HG03442 (cell line): ENCODE measurements around the gene DAAM1.

ENCODE experiments used
- ATAC-seq: cut with Tn5 transposase; IDR thresholded peaks from one replicate; pipeline ENCODE4 v1.9.1; 2021; ENCODE audit warnings: mild to moderate bottlenecking, moderate library complexity; ENCODE audit not compliant: unreplicated experiment

DAAM1 gene

DNA sequence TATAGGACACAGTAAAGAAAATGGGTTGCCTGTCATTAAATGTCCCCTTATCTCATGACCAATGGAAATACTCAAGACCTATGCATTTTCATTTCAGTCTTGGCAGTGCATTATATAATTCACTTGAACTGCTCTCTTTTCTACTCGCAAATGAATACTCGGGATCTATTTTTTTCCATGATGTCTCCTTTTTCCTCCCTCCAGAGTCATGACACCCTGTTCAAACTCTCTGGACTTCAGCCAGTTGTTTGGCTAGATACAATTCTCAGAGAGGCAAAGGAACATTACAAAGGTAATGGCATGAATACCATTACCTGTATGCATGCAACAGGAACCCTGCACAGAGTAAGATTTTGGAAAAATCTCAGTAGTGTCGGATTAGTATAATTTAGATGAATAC, 145.8 kb downstream of the DAAM1 start:
- no peak for ATAC-seq

DNA sequence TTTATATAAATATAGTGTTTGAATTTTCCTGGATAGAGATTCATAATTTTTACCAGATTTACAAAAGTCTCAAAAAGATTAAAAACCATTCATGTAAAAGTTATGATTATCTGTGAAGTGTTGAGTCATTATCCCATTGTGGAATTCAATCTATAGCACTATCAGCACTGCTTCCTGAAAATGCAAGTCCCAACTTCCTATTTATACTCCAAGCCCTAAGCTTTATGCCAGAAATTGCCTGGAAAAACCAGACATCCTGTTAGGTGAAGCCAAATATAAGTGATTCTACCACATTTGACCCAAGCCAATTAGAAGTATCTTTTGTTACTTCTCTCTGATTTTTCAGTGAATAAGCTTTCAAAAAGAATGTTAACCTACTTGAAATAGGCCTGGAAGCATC, 147.6 kb downstream of the DAAM1 start:
- ATAC-seq: no peak

DNA sequence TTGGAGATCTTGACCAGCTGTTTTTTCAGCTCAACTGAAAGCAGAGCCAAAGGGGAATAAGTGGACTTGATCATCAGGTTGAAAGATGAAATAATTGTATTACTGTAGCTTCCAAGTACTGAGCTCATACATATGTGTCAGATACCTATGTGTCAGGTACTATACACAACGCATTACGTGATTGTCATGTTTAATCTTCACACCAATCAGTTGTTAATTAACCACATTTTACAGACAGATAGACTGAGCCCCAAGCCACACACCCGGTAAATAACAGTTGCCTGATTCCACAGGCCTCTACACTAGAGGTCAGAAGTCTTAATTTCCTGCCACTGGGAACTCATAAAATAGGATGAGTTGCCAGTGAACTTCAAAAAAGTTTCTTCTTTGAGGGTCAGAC, 148.2 kb downstream of the DAAM1 start:
- ATAC-seq: no peak

DNA sequence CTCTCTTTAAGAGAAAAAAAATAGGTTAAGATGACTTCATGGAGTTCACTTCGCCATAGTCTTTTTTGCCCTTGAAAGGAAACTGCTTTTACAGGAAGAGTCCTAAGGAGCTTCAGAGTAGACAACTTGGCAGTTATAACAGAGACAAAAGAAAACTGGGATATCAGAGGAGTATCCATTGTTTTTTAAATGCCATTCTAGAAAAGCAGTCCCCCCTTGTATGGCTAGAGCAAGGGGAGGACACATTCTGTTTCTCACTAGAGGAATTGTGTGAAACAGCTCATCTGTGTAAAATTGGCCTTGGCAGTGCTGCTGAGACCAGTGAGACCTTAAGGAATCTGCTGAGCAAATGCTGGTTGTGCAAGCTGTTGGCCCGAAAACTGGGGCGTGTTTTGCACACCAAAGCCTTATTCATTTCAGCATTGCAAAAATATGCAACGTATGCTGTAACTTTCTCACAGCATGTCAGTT, 148.7 kb downstream of the DAAM1 start:
- ATAC-seq: no peak

DNA sequence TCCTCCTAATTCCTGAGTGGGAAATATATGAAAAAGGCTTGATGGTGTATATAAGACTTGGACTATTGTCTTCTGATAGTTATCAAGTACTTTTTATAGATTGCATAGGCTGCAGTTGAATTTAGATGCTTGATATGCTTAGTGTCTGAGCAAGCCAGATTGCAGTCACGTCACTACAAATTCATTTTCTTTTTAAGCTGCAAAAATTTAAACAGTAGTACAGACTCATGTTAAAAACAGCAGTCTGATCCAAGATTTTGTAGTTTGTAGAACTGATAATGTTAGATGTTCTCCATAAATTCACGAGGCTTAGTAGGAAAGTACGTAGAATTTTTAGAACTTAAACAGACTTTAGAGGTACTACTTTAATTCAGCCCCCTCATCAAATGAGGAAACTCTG, 150.3 kb downstream of the DAAM1 start:
- no peak for ATAC-seq

DNA sequence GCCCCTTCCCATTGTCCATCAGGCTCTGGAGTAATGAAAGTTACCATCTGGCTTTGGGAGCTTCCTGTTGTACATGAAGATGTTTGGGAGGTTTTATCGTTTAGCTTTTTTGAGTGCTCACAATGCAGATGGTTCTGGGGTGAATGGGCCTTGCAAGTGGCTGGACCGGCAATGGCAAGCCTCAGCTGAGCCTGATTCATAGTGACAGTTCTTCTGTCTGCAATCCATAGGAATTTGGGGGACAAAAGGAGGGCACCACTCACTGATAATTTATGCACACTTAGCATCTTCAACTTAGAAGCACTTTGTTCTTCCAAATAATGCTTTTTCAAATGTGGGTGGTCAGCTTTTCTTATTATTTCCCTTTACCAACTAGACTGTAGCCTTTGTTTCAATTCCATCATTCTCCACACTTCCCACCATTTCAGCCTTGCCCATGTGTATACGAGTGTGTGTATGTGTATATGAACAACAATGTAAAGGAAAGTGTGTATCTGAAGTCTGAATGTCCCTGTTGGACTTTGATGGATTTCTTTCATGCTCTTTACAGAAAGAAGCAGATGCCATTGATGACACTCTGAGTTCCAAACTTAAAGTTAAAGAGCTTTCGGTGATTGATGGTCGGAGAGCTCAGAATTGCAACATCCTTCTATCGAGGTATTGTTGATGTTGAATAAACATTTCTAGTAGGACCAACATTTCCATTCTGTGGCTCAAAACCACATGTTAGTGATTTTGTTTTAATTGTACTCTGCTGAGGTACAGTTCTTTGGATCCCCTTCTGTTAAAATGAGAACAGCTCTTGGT, 151.3 kb downstream of the DAAM1 start:
- ATAC-seq: no peak

DNA sequence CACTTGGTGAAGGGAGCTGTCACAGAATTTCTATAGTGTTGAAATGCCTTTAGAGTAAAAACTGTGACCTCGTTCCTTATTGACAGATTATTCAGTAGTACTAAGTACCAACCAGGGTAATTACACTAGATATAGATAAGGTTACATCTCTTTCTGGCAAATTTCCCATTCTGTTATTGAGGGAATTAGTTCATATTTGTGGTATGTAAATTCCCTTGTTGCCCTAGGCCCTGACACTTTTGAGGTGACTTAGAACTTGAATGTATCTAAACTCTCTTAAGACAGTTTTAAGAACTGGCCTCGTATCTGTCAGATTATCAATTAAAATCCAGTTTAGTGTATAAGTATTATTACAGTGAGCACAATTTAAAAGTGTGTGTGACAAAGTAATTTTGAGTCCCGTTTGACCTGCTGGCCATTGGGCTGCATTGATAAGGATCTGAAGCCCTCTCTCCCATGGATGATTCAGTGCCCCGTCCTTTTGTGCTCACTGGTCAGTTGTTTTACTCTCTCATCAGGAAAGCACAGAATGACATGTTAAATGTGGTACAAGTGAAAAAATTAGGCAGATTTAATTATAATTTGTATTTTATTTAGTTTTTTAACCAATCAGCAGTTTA, 153.5 kb downstream of the DAAM1 start:
- ATAC-seq: no peak

DNA sequence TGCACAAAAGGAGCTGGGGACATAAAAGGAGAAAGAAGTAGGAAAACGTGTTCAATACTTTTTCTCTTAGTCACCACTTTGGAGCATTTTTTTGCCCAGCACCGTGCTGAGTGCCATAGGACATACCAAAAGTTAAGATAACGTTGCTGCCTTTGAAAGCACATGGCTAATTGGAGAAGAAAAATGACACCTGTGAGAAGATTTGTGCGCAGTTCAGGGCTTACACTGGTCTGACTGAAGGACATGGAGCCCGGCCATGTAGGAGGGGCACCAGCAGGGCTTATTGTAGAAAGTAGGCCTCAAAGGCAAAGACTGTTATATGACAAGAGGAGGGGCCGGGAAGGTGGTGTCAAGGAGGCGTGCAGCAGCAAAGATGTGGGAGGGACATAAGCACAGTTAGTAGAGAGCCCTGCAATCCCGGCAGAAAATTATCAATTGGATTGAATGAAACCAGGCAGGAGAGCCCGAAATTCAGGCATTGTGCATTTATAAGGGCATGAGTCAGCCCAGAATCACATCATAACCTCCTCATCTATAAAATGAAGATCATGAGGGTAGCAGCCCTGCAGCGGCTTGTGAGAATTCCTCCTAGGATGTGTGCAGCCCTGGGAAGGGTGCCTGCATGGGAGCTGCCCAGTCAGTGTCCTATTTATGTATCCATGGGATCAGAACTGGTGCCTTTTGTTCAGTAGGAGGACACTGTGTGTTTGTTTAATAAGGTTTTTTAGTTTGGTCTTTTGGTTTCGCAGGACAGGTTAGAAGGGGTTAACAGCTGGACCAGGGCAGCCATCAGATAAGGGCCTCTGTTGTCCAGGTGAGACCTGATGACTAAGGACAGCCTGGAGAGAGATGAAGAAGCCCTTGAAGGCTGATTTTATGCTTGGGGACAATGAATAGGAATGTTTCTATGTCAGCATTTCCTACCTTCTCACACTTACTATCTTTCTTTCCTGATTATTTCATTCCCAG, 154.3 kb downstream of the DAAM1 start:
- ATAC-seq: no peak

DNA sequence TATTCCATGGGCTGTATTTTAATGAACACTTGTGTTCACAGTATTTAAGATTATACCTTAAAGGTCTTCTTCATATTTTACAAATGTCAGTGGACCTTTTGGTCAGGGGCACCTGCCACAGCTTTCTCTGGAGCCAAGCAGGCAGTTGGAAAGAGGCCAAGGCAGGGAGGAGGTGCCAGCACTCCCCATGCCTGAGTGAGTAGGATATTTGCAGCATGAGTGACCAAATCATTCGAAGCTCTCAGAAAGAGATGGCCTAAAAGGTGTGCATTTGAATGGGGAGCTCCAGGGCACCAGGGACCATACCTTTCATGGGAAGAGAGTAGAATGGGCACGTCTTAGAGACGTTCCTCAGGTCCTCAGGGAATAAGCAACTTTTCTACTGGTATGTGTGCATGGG, 155.1 kb downstream of the DAAM1 start:
- no peak for ATAC-seq

DNA sequence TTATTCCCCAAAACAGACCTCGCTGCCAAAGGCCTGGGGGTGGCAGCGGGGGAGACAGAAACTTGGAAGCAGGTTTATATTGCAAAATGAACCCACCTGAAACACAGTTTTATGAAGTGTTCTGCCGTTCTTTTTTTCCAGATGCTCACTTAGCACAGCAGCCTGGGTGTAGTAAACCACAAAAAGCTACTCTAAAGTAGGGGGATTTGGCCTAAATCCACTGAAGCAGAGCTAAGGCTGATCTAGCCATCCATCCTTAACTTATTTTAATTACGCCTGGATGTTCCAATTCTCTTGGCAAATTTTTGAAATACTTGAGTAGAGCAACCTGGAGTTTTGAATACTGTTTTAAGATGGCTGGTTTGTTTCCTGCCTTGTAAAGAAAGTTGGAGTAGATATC, 155.5 kb downstream of the DAAM1 start:
- no peak for ATAC-seq

DNA sequence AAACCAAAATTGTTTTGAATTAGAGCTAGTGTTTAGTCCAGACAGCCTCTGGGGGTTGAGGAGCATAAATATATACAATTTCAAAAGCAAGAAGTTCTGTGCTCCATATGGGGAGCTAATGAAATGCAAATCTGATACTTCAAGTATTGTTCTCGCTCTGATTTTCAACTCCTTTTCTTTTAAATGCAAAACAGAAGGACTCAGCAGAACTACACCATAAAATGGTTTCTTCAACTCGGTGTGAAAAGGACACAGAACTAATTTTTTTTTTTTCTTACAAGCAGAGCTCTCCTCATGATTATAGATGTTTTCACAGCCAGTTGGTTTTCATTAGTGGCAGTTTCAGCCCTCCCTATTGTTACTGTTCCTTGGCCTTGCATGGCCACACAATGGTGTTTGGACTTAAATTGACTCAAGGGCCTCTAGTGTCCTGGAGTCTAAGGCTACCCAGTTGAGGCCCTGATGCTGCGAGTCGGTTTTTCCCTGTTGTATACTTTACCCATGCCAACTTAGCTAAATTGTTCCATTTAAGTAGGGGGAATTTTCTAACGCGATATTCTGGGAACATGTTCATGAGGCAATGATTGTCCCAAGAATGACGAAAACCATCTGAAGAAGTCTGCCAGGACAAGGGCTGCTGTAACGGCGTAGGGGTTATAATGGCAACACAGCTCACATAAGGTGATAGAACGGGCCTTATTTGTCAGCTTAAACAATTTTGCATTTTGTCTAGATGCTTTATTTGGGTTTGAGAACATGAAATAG, 156.4 kb downstream of the DAAM1 start:
- no peak for ATAC-seq

DNA sequence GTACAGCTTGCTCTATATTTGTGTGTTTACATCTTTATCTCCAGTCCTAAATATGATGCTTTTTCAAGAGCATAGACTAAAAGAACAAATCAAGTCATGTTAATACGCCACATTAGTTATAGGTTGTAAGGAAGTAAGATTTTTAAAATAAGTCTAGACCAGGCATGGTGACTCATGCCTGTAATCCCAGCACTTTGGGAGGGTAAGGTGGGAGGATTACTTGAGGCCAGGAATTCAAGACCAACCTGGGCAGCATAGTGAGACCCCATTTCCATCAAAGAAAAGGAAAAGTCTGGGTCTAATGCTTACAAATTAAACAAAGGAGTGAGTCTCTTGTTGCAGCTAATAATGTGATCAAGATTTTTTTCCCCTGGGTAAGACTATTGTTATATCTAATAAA, 157.9 kb downstream of the DAAM1 start:
- ATAC-seq: no peak

DNA sequence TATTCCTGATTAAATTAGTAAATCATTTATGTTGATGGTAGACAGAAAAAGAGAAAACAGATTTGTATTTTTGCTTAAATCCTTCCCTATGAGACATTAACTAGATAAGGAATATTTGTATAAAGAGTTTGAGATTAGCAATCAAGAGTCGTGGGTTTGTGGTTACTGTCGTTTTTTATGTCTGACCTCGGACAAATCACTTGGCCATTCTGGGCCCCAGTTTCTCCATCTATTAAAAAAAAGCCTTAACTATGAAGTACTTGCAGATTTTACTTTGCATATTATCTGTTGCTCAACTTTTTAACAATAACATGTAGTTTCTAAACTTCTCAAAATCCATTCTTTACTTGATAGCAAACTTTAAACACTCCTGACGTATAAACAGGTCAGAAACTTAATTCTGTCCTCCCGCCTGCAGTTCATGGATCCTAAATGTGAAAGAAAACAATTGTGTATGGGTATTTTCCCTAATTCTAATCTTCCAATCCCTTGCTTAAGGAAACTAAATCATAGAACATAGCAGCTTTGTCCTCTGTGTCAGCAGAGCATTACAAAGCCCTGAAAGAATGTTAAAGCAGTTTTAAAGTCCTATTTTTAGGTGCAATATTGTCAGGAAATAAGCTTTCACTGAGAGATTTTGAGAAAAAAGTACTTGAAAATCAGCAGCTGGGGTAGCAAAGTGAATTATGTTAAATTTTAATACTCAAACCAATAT, 158.5 kb downstream of the DAAM1 start:
- no peak for ATAC-seq

DNA sequence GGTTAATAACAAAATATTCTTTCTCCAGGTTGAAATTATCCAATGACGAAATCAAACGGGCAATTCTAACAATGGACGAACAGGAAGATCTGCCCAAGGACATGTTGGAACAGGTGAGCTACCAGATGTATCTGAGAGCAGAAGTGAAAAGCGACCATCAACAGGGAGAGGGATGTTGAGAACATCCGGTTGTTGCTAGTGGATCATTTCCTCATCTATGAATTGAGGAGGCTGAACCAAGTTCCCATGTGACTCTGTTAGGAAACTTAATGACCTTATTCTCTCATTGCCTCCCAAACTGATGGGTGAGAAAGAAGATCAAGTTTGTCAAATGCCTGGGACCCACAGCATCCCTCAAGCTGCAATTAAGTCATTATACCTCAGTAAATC, 159.0 kb downstream of the DAAM1 start:
- ATAC-seq: peak; percentile 61

DNA sequence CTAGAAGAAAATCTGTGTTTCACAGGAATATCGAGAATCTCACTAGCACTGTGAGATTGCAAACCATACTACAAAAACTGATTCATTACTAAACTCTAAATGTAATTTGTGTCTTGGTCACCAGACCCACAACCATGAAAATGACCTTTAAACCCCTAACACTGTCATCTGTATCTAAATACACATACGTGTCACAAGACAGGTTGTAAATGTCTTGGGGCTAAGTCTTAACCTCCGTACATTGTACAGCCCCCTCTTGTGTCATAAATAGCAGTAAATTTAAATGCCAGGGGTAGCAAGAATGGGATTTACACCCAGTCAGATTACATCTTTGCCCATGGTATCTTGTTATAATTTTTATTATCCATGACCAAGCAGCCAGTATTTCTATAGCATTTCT, 159.4 kb downstream of the DAAM1 start:
- ATAC-seq: peak; percentile 59

DNA sequence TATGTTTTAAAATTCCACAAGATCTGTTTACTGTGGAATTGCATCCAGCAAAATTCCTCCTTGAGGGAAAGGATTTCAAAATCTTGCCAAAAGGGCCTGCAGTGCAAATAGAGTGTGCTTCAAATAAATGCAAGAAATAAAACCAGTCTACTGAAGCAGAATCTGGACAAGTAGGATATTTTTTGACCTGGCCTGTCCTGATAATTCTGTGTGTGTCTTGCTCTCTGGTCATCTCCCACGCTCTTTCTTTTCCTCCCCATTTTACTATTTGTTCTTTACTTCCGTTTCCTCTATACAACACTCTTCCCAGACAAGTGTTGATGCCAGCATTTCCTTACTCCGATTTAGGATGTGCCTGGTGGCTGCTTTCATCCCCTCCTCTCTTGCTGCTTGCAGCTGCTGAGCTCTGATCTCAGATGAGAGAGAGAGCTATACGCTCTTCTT, 160.8 kb downstream of the DAAM1 start:
- no peak for ATAC-seq

DNA sequence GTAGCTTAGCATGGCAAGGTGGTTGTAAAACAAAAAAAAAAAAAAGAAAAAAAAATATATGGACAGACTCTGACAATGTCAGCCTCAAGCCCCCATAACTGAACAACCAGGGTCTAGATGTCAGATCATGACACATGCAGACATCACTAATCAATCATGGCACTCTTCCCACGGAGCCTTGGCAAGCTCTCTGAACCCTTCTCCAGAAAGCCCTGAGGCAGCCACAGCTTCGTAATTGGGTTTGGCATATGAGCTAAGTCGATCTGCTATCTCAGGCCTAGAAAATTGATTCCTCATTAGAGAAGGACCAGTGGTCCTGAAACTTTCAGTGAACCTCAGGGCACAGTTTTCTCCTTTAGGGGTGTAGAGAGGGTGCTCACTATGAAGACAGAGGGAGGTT, 164.5 kb downstream of the DAAM1 start:
- no peak for ATAC-seq

DNA sequence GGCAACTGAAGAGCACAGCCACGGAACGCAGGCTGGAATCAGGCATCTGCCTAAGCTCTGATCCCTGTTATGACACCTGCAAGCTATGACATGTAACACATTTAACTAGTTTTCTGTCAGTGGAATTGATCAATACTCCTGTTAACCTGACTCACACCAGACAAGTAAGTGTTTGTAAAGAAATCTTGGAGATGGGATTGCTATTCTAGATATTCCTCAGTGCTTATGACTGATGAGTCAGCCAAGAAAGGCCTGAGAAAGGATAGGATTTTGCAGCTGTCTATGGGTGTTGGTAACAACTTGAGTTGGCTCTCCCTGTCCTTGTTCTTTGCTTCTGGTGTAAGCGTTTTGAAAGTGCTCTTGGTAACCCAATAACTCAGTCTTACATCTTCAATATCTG, 166.2 kb downstream of the DAAM1 start:
- no peak for ATAC-seq

DNA sequence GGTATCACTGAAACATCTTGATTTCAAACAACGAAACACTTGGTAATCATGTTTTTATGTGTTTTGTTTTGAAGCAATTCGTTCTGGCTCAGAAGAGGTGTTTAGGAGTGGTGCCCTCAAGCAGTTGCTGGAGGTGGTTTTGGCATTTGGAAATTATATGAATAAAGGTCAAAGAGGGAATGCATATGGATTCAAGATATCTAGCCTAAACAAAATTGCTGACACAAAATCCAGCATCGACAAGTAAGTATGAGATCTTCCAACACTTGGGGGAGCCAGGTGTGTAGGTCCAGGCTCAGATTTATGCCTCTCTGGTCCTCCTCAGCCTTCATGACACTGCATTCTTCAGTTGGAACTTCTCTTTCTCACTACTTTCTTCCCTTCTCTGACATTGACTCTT, 166.6 kb downstream of the DAAM1 start:
- ATAC-seq: no peak

DNA sequence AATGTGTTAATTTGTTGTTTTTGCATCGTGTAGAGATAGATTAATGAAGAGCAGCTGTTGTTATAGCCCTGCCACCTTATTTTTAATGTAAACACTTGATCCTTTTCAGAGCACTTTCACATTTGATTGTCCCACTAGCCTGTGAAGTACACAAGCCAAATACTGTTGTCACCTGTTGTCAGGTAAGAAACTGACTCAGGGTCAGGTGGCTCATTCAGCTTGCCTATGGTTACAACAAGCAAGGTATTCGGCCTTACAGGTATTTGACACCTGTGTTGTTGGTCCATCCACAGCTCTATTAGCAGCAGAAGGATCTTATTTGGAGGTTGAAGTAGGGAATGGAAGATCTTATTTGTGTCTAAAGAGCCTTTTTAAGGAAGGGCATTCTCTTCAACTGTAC, 167.8 kb downstream of the DAAM1 start:
- ATAC-seq: no peak
